Subcutaneous abdominal adipose tissue (tissue), 5 donors: Measurements from ENCODE around the gene CPED1.
A peak's percentile ranks its signal among the peaks of the same experiment; 100 is the strongest.
"Not testable (repeated sequence)": the region's sequence is repeated elsewhere in the genome, so short reads cannot be mapped to it uniquely, and the experiment has no call there.

Experiments
- H3K27ac ChIP-seq: one replicate; pipeline ENCODE4 v1.7.0; 2013; ENCODE audit warnings: low read depth, mild to moderate bottlenecking, inconsistent platforms, low read length, moderate library complexity
- H3K27me3 ChIP-seq, 5 donors: one replicate each; pipeline ENCODE4 v1.7.0; 2013; ENCODE audit warnings: low read length in 5 of 5, inconsistent platforms in 1 of 5; ENCODE audit not compliant: control insufficient read depth in 5 of 5, insufficient read depth in 4 of 5
- H3K36me3 ChIP-seq, 5 donors: one replicate each; pipeline ENCODE4 v1.7.0; 2013; ENCODE audit warnings: low read length in 5 of 5; ENCODE audit not compliant: control insufficient read depth in 5 of 5, insufficient read depth in 5 of 5
- H3K4me1 ChIP-seq, 5 donors: one replicate each; pipeline ENCODE4 v1.7.0; 2013; ENCODE audit warnings: low read length in 5 of 5, mild to moderate bottlenecking in 3 of 5, moderate library complexity in 1 of 5; ENCODE audit not compliant: control insufficient read depth in 5 of 5, insufficient read depth in 5 of 5
- H3K4me3 ChIP-seq, 5 donors: one replicate each; pipeline ENCODE4 v1.7.0; 2013; ENCODE audit warnings: low read length in 5 of 5, low read depth in 1 of 5
- H3K9ac ChIP-seq, 5 donors: one replicate each; pipeline ENCODE4 v1.7.0; 2013; ENCODE audit warnings: low read length in 5 of 5, mild to moderate bottlenecking in 4 of 5, moderate library complexity in 3 of 5
- H3K9me3 ChIP-seq, 5 donors: one replicate each; pipeline ENCODE4 v1.7.0; 2013; ENCODE audit warnings: low read length in 5 of 5; ENCODE audit not compliant: control insufficient read depth in 5 of 5
- donor health status: healthy.
- donor health status: healthy.
- donor health status: healthy.
- donor health status: healthy.
- donor health status: healthy.

The CPED1 gene

GRCh38 chr7:120973849-120974248 is 14.7 kb upstream of the CPED1 start:
- peaks cover 32 to 67% (median 66%) of the 10 kb centered on the region in 5 donors for H3K36me3 ChIP-seq
- H3K27me3 ChIP-seq, result no peaks in the 10 kb centered on the region
- H3K27ac ChIP-seq, result no peak overlapping the region

GRCh38 chr7:120979765-120980499 is 8.6 kb upstream of the CPED1 start:
- Histone ChIP-seq H3K27ac (no peak overlapping the region), H3K4me1 (peaks cover 0 to 3% (median 0%) of the 10 kb centered on the region in 5 donors), H3K36me3 (peaks cover 4 to 17% (median 13%) of the 10 kb centered on the region in 5 donors), H3K27me3 (no peaks in the 10 kb centered on the region), H3K9me3 (no peaks in the 10 kb centered on the region), H3K4me3 (no peak overlapping the region), H3K9ac (no peak overlapping the region)

More at GRCh38 chr7:120973849-120974248, 14.7 kb upstream of the CPED1 start:
- Histone ChIP-seq H3K9ac (no peak overlapping the region), H3K4me1 (no peaks in the 10 kb centered on the region), H3K9me3 (no peaks in the 10 kb centered on the region), H3K4me3 (no peak overlapping the region)

DNA sequence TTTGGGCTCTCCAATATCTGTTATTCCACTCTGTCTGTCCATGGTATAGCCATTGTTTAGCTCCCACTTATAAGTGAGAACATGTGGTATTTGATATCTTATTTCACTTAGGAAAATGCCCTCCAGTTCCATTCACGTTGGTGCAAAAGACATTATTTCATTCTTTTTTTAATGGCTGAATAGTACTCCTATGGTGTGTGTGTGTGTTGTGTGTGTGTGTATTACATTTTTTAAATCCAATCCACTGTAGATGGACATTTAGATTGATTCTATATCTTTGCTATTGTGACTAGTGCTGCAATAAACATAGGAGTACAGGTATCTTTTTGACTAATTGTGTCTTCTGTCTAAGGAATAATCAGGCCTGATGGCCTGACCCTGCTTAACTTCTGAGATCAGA is 7.4 kb upstream of the CPED1 start:
- Histone ChIP-seq H3K4me1 (peaks cover 0 to 3% (median 0%) of the 10 kb centered on the region in 5 donors), H3K27me3 (no peaks in the 10 kb centered on the region), H3K4me3 (no peak overlapping the region), H3K9ac (no peak overlapping the region), H3K36me3 (peaks cover 0 to 12% (median 4%) of the 10 kb centered on the region in 5 donors), H3K27ac (no peak overlapping the region), H3K9me3 (no peaks in the 10 kb centered on the region)

GRCh38 chr7:120981888-120982615 is 6.5 kb upstream of the CPED1 start:
- H3K36me3 ChIP-seq, result peaks cover 0 to 3% (median 0%) of the 10 kb centered on the region in 5 donors
- no peak overlapping the region for H3K27ac ChIP-seq

DNA sequence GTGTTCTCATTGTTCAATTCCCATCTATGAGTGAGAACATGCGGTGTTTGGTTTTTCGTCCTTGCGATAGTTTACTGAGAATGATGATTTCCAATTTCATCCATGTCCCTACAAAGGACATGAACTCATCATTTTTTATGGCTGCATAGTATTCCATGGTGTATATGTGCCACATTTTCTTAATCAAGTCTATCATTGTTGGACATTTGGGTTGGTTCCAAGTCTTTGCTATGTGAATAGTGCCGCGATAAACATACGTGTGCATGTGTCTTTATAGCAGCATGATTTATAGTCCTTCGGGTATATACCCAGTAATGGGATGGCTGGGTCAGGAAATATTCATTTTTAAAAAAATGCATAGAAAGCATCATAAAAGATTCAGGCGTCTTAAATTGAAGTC is 4.9 kb upstream of the CPED1 start:
- not testable (repeated sequence) for H3K27ac ChIP-seq, H3K9ac ChIP-seq, H3K4me1 ChIP-seq, H3K36me3 ChIP-seq, H3K4me3 ChIP-seq, H3K27me3 ChIP-seq, H3K9me3 ChIP-seq

More at GRCh38 chr7:120981888-120982615, 6.5 kb upstream of the CPED1 start:
- no peak overlapping the region for H3K4me3 ChIP-seq
- H3K9me3 ChIP-seq, result no peaks in the 10 kb centered on the region
- no peaks in the 10 kb centered on the region for H3K27me3 ChIP-seq
- no peak overlapping the region for H3K9ac ChIP-seq
- H3K4me1 ChIP-seq, result peaks cover 0 to 3% (median 0%) of the 10 kb centered on the region in 5 donors

DNA sequence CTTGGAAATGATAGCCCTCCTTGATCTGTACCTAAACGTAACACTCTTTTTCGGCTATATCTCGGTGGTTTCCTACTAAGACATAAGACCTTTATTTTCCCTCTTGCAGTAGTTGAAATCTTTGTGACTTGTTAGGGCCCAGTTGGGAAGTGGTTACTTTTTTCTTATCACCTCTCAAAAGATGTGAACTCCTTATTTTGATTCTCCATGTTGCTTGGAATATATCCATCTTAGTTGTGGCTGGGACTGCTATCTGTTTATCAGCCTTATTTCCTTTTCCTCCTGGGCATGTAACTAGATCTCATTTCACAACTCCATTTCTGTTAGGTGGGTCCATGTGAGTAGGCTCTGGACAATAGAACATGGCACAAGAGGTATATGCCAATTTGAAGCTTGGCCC is 4.1 kb upstream of the CPED1 start:
- no peak overlapping the region for H3K27ac ChIP-seq
- no peak overlapping the region for H3K9ac ChIP-seq
- no peaks in the 10 kb centered on the region for H3K36me3 ChIP-seq
- no peak overlapping the region for H3K4me3 ChIP-seq
- no peaks in the 10 kb centered on the region for H3K9me3 ChIP-seq
- no peaks in the 10 kb centered on the region for H3K27me3 ChIP-seq
- peaks cover 0 to 13% (median 7%) of the 10 kb centered on the region in 5 donors for H3K4me1 ChIP-seq

GRCh38 chr7:120985130-120985758 is 3.3 kb upstream of the CPED1 start:
- Histone ChIP-seq H3K4me3 (no peak overlapping the region), H3K36me3 (no peaks in the 10 kb centered on the region), H3K27me3 (no peaks in the 10 kb centered on the region), H3K27ac (no peak overlapping the region), H3K4me1 (peaks cover 0 to 15% (median 7%) of the 10 kb centered on the region in 5 donors), H3K9me3 (no peaks in the 10 kb centered on the region), H3K9ac (no peak overlapping the region)

DNA sequence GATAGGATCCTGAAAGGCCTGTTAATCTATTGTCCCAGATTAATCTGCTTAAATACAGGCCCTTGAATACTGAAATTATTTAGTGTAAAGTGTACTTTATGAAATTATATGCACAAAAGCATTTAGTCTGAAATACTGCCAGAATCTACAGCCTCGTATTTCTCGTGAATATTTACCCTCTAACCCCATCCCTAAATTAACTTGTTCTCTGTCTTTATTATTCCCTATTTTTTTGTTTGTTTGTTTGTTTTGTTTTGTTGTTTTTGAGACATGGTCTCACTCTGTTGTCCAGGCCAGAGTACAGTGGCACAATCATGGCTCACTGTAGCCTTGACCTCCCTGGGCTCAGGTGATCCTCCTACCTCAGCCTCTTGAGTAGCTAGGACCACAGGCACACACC is 2.7 kb upstream of the CPED1 start:
- Histone ChIP-seq H3K9me3 (no peaks in the 10 kb centered on the region), H3K4me1 (peaks cover 0 to 21% (median 12%) of the 10 kb centered on the region in 5 donors), H3K27me3 (no peaks in the 10 kb centered on the region), H3K36me3 (no peaks in the 10 kb centered on the region), H3K27ac (no peak overlapping the region), H3K4me3 (no peak overlapping the region), H3K9ac (no peak overlapping the region)

- no peaks in the 10 kb centered on the region for H3K27me3 ChIP-seq
- H3K4me1 ChIP-seq, result peaks cover 0 to 26% (median 18%) of the 10 kb centered on the region in 5 donors
- H3K9ac ChIP-seq, result no peak overlapping the region
- no peak overlapping the region for H3K4me3 ChIP-seq
- H3K36me3 ChIP-seq, result no peaks in the 10 kb centered on the region
- no peaks in the 10 kb centered on the region for H3K9me3 ChIP-seq
- no peak overlapping the region for H3K27ac ChIP-seq
Observed at GRCh38 chr7:120986650-120987049, 1.9 kb upstream of the CPED1 start.

- H3K36me3 ChIP-seq, result no peaks in the 10 kb centered on the region
- H3K4me3 ChIP-seq, result peak overlapping the region in 2 of 5 donors; percentile 85 to 95
- peaks cover 0 to 30% (median 20%) of the 10 kb centered on the region in 5 donors for H3K4me1 ChIP-seq
- peak overlapping the region in 2 of 5 donors; percentile 92 to 96 for H3K9ac ChIP-seq
- H3K9me3 ChIP-seq, result no peaks in the 10 kb centered on the region
- H3K27ac ChIP-seq, result peak overlapping the region; percentile 99
- no peaks in the 10 kb centered on the region for H3K27me3 ChIP-seq
Observed at GRCh38 chr7:120987280-120987679, 1.2 kb upstream of the CPED1 start.
